Measurements from ENCODE around the gene SPHK1.

- TF ChIP-seq POLR2AphosphoS5 (IDR thresholded peaks at IDR 0.05; ENCODE audit: low read depth, low read length) (no peak), POLR2A (IDR thresholded peaks at IDR 0.05; ENCODE audit: low read depth, low read length) (no peak)
These were observed 36.6 kb downstream of the SPHK1 start for GRCh38 chr17:76421044-76421407.
